HCT116 (cell line): ENCODE results near the gene OPCML. TPM values are rescaled to one million over a fixed set of nuclear protein-coding genes. Genes with fewer than 3 reads are reported as not detected.

ENCODE experiments used
- ATAC-seq: fragments of 200-7000 bp; cut with Tn5 transposase; 2 replicates; pipeline ENCODE4 v1.9.1; 2020; ENCODE audit warnings: mild to moderate bottlenecking, moderate library complexity
- BruUV-seq: library from RNA; stranded (reverse); fragments of 400-500 nt; replicated peaks from 2 replicates; lab custom pipeline; 2021; lab: Mats Ljungman, UMichigan
- CTCF ChIA-PET: fragments of 300-600 bp; sonication (Branson Sonifier 250); formaldehyde crosslinking; loops from one replicate; lab custom pipeline; 2021; ENCODE audit warnings: antibody characterized with exemption; lab: Charles Lee
- POLR2A ChIA-PET: fragments of 300-600, 350-600 bp; sonication (Branson Sonifier 250); formaldehyde crosslinking; loops from one replicate; lab custom pipeline; 2021; ENCODE audit warnings: antibody characterized with exemption; lab: Charles Lee
- RAD21 ChIA-PET, 2 experiments: fragments of 300-600 bp; sonication (Branson Sonifier 250); formaldehyde crosslinking; loops; one replicate each; lab custom pipeline; 2023; ENCODE audit warnings: low total read pairs in 2 of 2; ENCODE audit not compliant: uncharacterized antibody in 2 of 2, unreplicated experiment in 2 of 2, low non-redundant PET in 1 of 2; lab: Charles Lee
- DNase-seq: peaks from one replicate; pipeline ENCODE4 v3.0.0-alpha.2; 2010; ENCODE audit warnings: low read depth, low spot score
- H2AFZ ChIP-seq: fragments of 200-600 bp; shearing (Covaris generic), sonication (generic); 2 replicates; pipeline ENCODE4 v1.6.1; 2017; ENCODE audit warnings: low read depth, mixed run types, mixed read lengths, antibody characterized with exemption, low read length; ENCODE audit not compliant: poor library complexity, severe bottlenecking
- H3K27ac ChIP-seq: 2 replicates; pipeline ENCODE4 v1.5.1; 2012; ENCODE audit warnings: low read depth, low read length
- H3K27me3 ChIP-seq: fragments of 200-600 bp; sonication (generic); 2 replicates; pipeline ENCODE4 v1.6.1; 2016; ENCODE audit warnings: mixed run types, low read length, mixed read lengths; ENCODE audit not compliant: insufficient read depth
- H3K36me3 ChIP-seq, 2 experiments: fragments of 200-500 bp in 1 of 2; fragments of 200-600 bp in 1 of 2; sonication (Bioruptor generic) in 1 of 2; sonication (generic) in 1 of 2; 2 replicates each; pipeline versions ENCODE4 v1.5.1 to v1.6.1; 2014 to 2016; ENCODE audit warnings: low read length in 2 of 2, inconsistent platforms in 1 of 2, mixed read lengths in 1 of 2, mixed run types in 1 of 2; ENCODE audit not compliant: insufficient read depth in 2 of 2, control insufficient read depth in 1 of 2
- H3K4me1 ChIP-seq, 2 experiments: fragments of 200-600 bp in 1 of 2; sonication (generic) in 1 of 2; 2 replicates each; pipeline versions ENCODE4 v1.5.1 to v1.6.1; 2012 to 2017; ENCODE audit warnings: low read length in 2 of 2, inconsistent platforms in 1 of 2, mild to moderate bottlenecking in 1 of 2, mixed read lengths in 1 of 2, mixed run types in 1 of 2, moderate library complexity in 1 of 2; ENCODE audit not compliant: insufficient read depth in 2 of 2, control insufficient read depth in 1 of 2
- H3K4me2 ChIP-seq: fragments of 200-600 bp; sonication (generic); 2 replicates; pipeline ENCODE4 v1.6.1; 2017; ENCODE audit warnings: mixed run types, low read length, mixed read lengths
- H3K4me3 ChIP-seq, 2 experiments: fragments of 200-600 bp in 1 of 2; sonication (generic) in 1 of 2; replicated peaks in 1 of 2; 2 replicates each; pipeline ENCODE4 v1.5.1; 2011 to 2016; ENCODE audit warnings: low read length in 2 of 2, control low read depth in 1 of 2, low read depth in 1 of 2, mild to moderate bottlenecking in 1 of 2, mixed read lengths in 1 of 2, mixed run types in 1 of 2
- H3K79me2 ChIP-seq: fragments of 200-600 bp; sonication (generic); 2 replicates; pipeline ENCODE4 v1.6.1; 2017; ENCODE audit warnings: mild to moderate bottlenecking, mixed run types, low read length, moderate library complexity, mixed read lengths; ENCODE audit not compliant: insufficient read depth
- H3K9ac ChIP-seq: fragments of 200-600 bp; sonication (generic); 2 replicates; pipeline ENCODE4 v1.6.1; 2016; ENCODE audit warnings: low read length, mixed read lengths
- H3K9me2 ChIP-seq: fragments of 200-600 bp; sonication (generic), shearing (Covaris generic); 2 replicates; pipeline ENCODE4 v1.6.1; 2017; ENCODE audit warnings: mixed run types, mild to moderate bottlenecking, moderate library complexity; ENCODE audit not compliant: insufficient read depth
- H3K9me3 ChIP-seq, 2 experiments: fragments of 200-500 bp in 1 of 2; fragments of 200-600 bp in 1 of 2; sonication (Bioruptor generic) in 1 of 2; sonication (generic) in 1 of 2; 2 replicates each; pipeline ENCODE4 v1.6.1; 2014 to 2017; ENCODE audit warnings: low read length in 2 of 2, mixed read lengths in 2 of 2, inconsistent platforms in 1 of 2, low read depth in 1 of 2, mild to moderate bottlenecking in 1 of 2, mixed run types in 1 of 2, moderate library complexity in 1 of 2; ENCODE audit not compliant: control insufficient read depth in 1 of 2, insufficient read depth in 1 of 2
- H4K20me1 ChIP-seq: fragments of 200-600 bp; sonication (generic), shearing (Covaris generic); 2 replicates; pipeline ENCODE4 v1.6.1; 2017; ENCODE audit warnings: mixed run types, mild to moderate bottlenecking, moderate library complexity; ENCODE audit not compliant: insufficient read depth
- CBX3 ChIP-seq: IDR thresholded peaks from 2 replicates; pipeline ENCODE4 v1.6.1; 2012; ENCODE audit warnings: low read depth
- CEBPB ChIP-seq: IDR thresholded peaks from 2 replicates; pipeline ENCODE4 v1.6.1; 2012; ENCODE audit warnings: low read depth
- EGR1 ChIP-seq: IDR thresholded peaks from 2 replicates; pipeline ENCODE4 v1.6.1; 2012; ENCODE audit warnings: low read depth
- ELF1 ChIP-seq: IDR thresholded peaks from 2 replicates; pipeline ENCODE4 v1.6.1; 2012; ENCODE audit warnings: low read depth, borderline replicate concordance
- EZH2 ChIP-seq: fragments of 200-600 bp; sonication (generic); IDR thresholded peaks from 2 replicates; pipeline ENCODE4 v1.6.1; 2017; ENCODE audit warnings: antibody characterized with exemption, mixed run types
- EZH2phosphoT487 ChIP-seq: fragments of 200-600 bp; IDR thresholded peaks from 2 replicates; pipeline ENCODE4 v1.6.1; 2018; ENCODE audit warnings: antibody characterized with exemption, borderline replicate concordance
- FOSL1 ChIP-seq: IDR thresholded peaks from 2 replicates; pipeline ENCODE4 v1.6.1; 2012; ENCODE audit warnings: low read depth
- POLR2A ChIP-seq: IDR thresholded peaks from 2 replicates; pipeline ENCODE4 v1.7.0; 2011; ENCODE audit warnings: borderline replicate concordance; ENCODE audit not compliant: insufficient read depth, insufficient read length; ENCODE audit errors: extremely low read depth
- TCF7L2 ChIP-seq: IDR thresholded peaks from 2 replicates; pipeline ENCODE4 v1.7.0; 2011; ENCODE audit warnings: borderline replicate concordance, inconsistent platforms; ENCODE audit not compliant: insufficient read depth, insufficient read length; ENCODE audit errors: extremely low read depth
- YY1 ChIP-seq: IDR thresholded peaks from 2 replicates; pipeline ENCODE4 v1.6.1; 2011; ENCODE audit warnings: low read length, low read depth, moderate library complexity, mild to moderate bottlenecking; ENCODE audit not compliant: insufficient replicate concordance; ENCODE audit errors: extremely low read depth
- ZFX ChIP-seq: fragments of 450-650 bp; IDR thresholded peaks from 2 replicates; pipeline ENCODE4 v1.6.1; 2017
- ZNF274 ChIP-seq: fragments of 200-500 bp; sonication (Bioruptor generic); IDR thresholded peaks from 2 replicates; pipeline ENCODE4 v1.6.1; 2014; ENCODE audit warnings: mild to moderate bottlenecking, low read depth, low read length, inconsistent platforms
- intact Hi-C: fragments of 100-400 bp; cut with micrococcal nuclease; formaldehyde crosslinking; loops from 2 replicates; pipeline ENCODE4 v1.10.0; 2022
- total RNA-seq: library from RNA; stranded (reverse); gene quantifications from one replicate; pipeline ENCODE4 v1.2.1, GENCODE V29; 2021; ENCODE audit not compliant: unreplicated experiment
- TF ChIP-seq, protein P1 (sequence below): IDR thresholded peaks from 2 replicates; pipeline ENCODE4 v1.6.1; 2012
- TF ChIP-seq, protein P2 (sequence below): IDR thresholded peaks from 2 replicates; pipeline ENCODE4 v1.6.1; 2012; ENCODE audit warnings: low read depth
- TF ChIP-seq, protein P3 (sequence below), 3 experiments: fragments of 200-600 bp in 1 of 3; sonication (generic) in 1 of 3; IDR thresholded peaks in 2 of 3; conservative IDR thresholded peaks in 1 of 3; 2 replicates each; pipeline ENCODE4 v1.5.1; 2012 to 2017; ENCODE audit warnings: low read depth in 2 of 3, low read length in 2 of 3, antibody characterized with exemption in 1 of 3, borderline replicate concordance in 1 of 3, control low read depth in 1 of 3, mild to moderate bottlenecking in 1 of 3, mixed read lengths in 1 of 3, mixed run types in 1 of 3, moderate library complexity in 1 of 3; ENCODE audit not compliant: insufficient read depth in 1 of 3

Gene OPCML
- total RNA-seq, 1 experiment from 2014 or later: not detected

DNA sequence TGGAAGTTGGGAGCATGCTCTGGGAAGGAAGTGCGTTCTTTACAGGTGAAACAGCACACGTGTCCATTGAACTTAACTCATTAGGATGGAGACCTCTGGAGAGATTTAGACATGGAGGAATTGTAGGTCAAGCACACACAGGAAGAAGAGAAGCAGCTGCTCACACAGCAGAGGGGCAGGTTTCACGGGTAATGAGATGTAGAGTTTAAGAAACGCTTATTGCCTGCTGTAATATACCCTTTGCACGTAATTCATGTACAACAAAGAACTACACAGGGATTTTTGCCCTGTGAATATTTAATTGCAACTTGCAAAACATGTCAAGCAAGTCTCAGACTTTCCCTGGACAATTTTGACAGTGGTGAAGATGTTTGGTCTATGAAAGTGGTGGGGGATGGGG lies 508.0 kb downstream of the OPCML start:
- Histone ChIP-seq H3K27me3 (no peaks in the 10 kb centered on the region), H3K27ac (no peak overlapping the region), H3K4me1 (no peaks in the 10 kb centered on the region), H3K9me3 (peaks cover 0 to 15% of the 10 kb centered on the region in 2 experiments; a peak in 2 of 4 replicates), H3K36me3 (no peaks in the 10 kb centered on the region), H3K79me2 (no peaks in the 10 kb centered on the region), H2AFZ (no peak overlapping the region), H3K9ac (no peak overlapping the region), H3K9me2 (no peaks in the 10 kb centered on the region), H3K4me3 (no peak overlapping the region), H4K20me1 (no peaks in the 10 kb centered on the region), H3K4me2 (no peak overlapping the region)
- ChIA-PET CTCF (no interaction called here), POLR2A (no interaction called here), RAD21 (no interaction called here)
- intact Hi-C loops: no loop called here
- no peak for TF ChIP-seq EZH2
- TF ChIP-seq CEBPB: no peak
- TF ChIP-seq ZNF274: no peak
- TF ChIP-seq ELF1: no peak
- no peak for TF ChIP-seq YY1
- no peak for TF ChIP-seq EGR1
- TF ChIP-seq, protein P1, sequence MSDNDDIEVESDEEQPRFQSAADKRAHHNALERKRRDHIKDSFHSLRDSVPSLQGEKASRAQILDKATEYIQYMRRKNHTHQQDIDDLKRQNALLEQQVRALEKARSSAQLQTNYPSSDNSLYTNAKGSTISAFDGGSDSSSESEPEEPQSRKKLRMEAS: no peak
- no peak for TF ChIP-seq TCF7L2
- TF ChIP-seq CBX3: no peak
- TF ChIP-seq ZFX: no peak
- no peak for TF ChIP-seq EZH2phosphoT487
- no peak for TF ChIP-seq POLR2A
- DNase-seq: no peak
- ATAC-seq: no peak
- no TSS peak for BruUV-seq

DNA sequence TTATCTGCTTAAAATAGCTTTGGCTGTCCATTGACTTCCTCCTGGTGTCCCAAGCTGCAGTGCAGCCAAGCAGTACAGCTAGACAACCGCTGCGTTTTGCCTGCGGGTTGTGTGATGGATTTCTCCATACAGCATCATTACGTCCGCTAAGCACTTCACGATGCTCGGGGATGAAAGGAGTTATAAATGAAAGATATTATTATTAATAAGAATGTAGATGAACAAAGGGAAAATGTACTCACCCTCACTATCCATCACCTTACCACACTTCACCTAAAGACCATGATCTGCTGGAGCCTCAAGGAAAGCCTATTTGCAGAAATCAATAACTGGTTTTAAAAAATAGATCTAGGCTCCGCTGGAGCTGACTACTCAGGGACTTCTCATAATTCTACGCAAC lies 509.1 kb downstream of the OPCML start:
- POLR2A ChIA-PET: no interaction called here
- Histone ChIP-seq H3K36me3 (no peaks in the 10 kb centered on the region), H3K27ac (no peak overlapping the region), H3K9ac (no peak overlapping the region), H3K9me3 (peaks cover 0 to 20% of the 10 kb centered on the region in 2 experiments; a peak in 2 of 4 replicates), H3K27me3 (no peaks in the 10 kb centered on the region), H3K4me1 (no peaks in the 10 kb centered on the region), H4K20me1 (no peaks in the 10 kb centered on the region), H2AFZ (no peak overlapping the region), H3K4me2 (no peak overlapping the region), H3K4me3 (no peak overlapping the region), H3K9me2 (no peaks in the 10 kb centered on the region), H3K79me2 (no peaks in the 10 kb centered on the region)
- RAD21 ChIA-PET: no interaction called here
- no peak for DNase-seq
- intact Hi-C loops: no loop called here
- no peak for ATAC-seq
- CTCF ChIA-PET: no interaction called here
- BruUV-seq: no TSS peak
- TF ChIP-seq, protein P1: no peak
- TF ChIP-seq EGR1 (no peak), CBX3 (no peak), FOSL1 (no peak), EZH2phosphoT487 (no peak), EZH2 (no peak), POLR2A (no peak)
- TF ChIP-seq, protein P2, sequence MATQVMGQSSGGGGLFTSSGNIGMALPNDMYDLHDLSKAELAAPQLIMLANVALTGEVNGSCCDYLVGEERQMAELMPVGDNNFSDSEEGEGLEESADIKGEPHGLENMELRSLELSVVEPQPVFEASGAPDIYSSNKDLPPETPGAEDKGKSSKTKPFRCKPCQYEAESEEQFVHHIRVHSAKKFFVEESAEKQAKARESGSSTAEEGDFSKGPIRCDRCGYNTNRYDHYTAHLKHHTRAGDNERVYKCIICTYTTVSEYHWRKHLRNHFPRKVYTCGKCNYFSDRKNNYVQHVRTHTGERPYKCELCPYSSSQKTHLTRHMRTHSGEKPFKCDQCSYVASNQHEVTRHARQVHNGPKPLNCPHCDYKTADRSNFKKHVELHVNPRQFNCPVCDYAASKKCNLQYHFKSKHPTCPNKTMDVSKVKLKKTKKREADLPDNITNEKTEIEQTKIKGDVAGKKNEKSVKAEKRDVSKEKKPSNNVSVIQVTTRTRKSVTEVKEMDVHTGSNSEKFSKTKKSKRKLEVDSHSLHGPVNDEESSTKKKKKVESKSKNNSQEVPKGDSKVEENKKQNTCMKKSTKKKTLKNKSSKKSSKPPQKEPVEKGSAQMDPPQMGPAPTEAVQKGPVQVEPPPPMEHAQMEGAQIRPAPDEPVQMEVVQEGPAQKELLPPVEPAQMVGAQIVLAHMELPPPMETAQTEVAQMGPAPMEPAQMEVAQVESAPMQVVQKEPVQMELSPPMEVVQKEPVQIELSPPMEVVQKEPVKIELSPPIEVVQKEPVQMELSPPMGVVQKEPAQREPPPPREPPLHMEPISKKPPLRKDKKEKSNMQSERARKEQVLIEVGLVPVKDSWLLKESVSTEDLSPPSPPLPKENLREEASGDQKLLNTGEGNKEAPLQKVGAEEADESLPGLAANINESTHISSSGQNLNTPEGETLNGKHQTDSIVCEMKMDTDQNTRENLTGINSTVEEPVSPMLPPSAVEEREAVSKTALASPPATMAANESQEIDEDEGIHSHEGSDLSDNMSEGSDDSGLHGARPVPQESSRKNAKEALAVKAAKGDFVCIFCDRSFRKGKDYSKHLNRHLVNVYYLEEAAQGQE: no peak
- TF ChIP-seq, protein P3, sequence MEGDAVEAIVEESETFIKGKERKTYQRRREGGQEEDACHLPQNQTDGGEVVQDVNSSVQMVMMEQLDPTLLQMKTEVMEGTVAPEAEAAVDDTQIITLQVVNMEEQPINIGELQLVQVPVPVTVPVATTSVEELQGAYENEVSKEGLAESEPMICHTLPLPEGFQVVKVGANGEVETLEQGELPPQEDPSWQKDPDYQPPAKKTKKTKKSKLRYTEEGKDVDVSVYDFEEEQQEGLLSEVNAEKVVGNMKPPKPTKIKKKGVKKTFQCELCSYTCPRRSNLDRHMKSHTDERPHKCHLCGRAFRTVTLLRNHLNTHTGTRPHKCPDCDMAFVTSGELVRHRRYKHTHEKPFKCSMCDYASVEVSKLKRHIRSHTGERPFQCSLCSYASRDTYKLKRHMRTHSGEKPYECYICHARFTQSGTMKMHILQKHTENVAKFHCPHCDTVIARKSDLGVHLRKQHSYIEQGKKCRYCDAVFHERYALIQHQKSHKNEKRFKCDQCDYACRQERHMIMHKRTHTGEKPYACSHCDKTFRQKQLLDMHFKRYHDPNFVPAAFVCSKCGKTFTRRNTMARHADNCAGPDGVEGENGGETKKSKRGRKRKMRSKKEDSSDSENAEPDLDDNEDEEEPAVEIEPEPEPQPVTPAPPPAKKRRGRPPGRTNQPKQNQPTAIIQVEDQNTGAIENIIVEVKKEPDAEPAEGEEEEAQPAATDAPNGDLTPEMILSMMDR (IDR thresholded peaks at IDR 0.05 in 2 of 3, conservative IDR thresholded peaks at IDR 0.05 in 1 of 3; ENCODE audit: borderline replicate concordance in 1 of 3, insufficient read depth in 1 of 3, low read depth in 2 of 3, low read length in 2 of 3): no peak
